ENCODE measurements around the gene SLC38A3.
A peak's percentile ranks its signal among the peaks of the same experiment; 100 is the strongest.
"Not testable (repeated sequence)": the region's sequence is repeated elsewhere in the genome, so short reads cannot be mapped to it uniquely, and the experiment has no call there.

The SLC38A3 gene

GRCh38 chr3:50261505-50261904, 56.4 kb downstream of the SLC38A3 start:
- Histone ChIP-seq H3K9me3 (ENCODE audit: control insufficient read depth, low read length) (no peaks in the 10 kb centered on the region), H3K27ac (ENCODE audit: low read length, poor library complexity, severe bottlenecking) (peak overlapping the region; percentile 91), H2AK5ac (ENCODE audit: low read length, severe bottlenecking) (peak overlapping the region; percentile 94), H4K91ac (ENCODE audit: low read length) (peak overlapping the region; percentile 34), H2BK15ac (ENCODE audit: low read depth, poor library complexity, severe bottlenecking) (peak overlapping the region; percentile 31), H2BK5ac (ENCODE audit: low read depth, low read length, poor library complexity, severe bottlenecking) (no peak overlapping the region), H3K14ac (ENCODE audit: low read length in 2 of 2) (no peak overlapping the region), H3K4me2 (ENCODE audit: low read length, poor library complexity, severe bottlenecking) (no peak overlapping the region), H3K18ac (ENCODE audit: low read depth in 1 of 2, low read length in 2 of 2) (peak overlapping the region; percentile 18 to 23), H3K36me3 (ENCODE audit: control insufficient read depth in 1 of 2, insufficient read depth in 2 of 2, low read depth in 1 of 2, low read length in 2 of 2) (peaks cover 30 to 33% of the 10 kb centered on the region in 2 experiments), H3K23ac (ENCODE audit: low read length in 2 of 2) (no peak overlapping the region), H3K27me3 (ENCODE audit: control insufficient read depth in 1 of 2, insufficient read depth in 1 of 2, low read length in 2 of 2) (no peaks in the 10 kb centered on the region), H3K4me1 (ENCODE audit: control insufficient read depth, insufficient read depth, low read depth, low read length) (peaks cover 58% of the 10 kb centered on the region), H3K4ac (ENCODE audit: low read depth in 1 of 2, low read length in 2 of 2) (peak overlapping the region; percentile 5 to 57), H2AFZ (ENCODE audit: low read depth, low read length) (no peak overlapping the region), H2BK120ac (ENCODE audit: low read depth, low read length) (peak overlapping the region; percentile 13), H4K8ac (ENCODE audit: low read length) (peak overlapping the region; percentile 76), H2BK12ac (ENCODE audit: low read length in 2 of 2) (peak overlapping the region; percentile 59 to 80), H3K79me1 (replicated peaks; ENCODE audit: low read length, poor library complexity, severe bottlenecking) (peaks cover 14% of the 10 kb centered on the region), H3K4me3 (ENCODE audit: insufficient read depth in 1 of 2, low read depth in 1 of 2, low read length in 2 of 2) (peak overlapping the region in 1 of 2 experiments; percentile 78), H3K9ac (ENCODE audit: low read length) (peak overlapping the region; percentile 91)
- no peak for DNase-seq
- 67% methylated on average over 2 of the region's 2 CpGs for WGBS

DNA sequence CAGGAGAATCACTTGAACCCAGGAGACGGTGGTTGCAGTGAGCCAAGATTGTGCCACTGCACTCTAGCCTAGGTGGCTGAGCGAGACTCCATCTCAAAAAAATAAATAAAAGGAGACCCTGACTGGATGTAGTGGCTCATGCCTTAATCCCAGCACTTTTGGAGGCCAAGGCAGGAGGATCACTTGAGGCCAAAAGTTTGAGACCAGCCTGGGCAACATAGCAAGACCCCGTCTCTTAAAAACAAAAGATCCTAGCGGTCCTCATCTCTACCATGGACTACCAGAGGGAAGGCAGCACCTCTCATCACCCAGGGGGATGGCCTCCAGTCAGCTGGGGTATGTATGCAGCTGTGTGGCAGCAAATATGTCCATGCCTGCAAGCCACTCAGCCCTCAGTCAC, 57.1 kb downstream of the SLC38A3 start:
- not testable (repeated sequence) for H3K18ac ChIP-seq (ENCODE audit: low read depth in 1 of 2, low read length in 2 of 2); H3K14ac ChIP-seq (ENCODE audit: low read length in 2 of 2); H3K4me2 ChIP-seq (ENCODE audit: low read length, poor library complexity, severe bottlenecking); H3K4ac ChIP-seq (ENCODE audit: low read depth in 1 of 2, low read length in 2 of 2); H2AFZ ChIP-seq (ENCODE audit: low read depth, low read length); H2BK15ac ChIP-seq (ENCODE audit: low read depth, poor library complexity, severe bottlenecking); H3K9me3 ChIP-seq (ENCODE audit: control insufficient read depth, low read length); H3K27ac ChIP-seq (ENCODE audit: low read length, poor library complexity, severe bottlenecking); H2BK120ac ChIP-seq (ENCODE audit: low read depth, low read length); H2AK5ac ChIP-seq (ENCODE audit: low read length, severe bottlenecking); H3K27me3 ChIP-seq (ENCODE audit: control insufficient read depth in 1 of 2, insufficient read depth in 1 of 2, low read length in 2 of 2); H4K91ac ChIP-seq (ENCODE audit: low read length); H3K23ac ChIP-seq (ENCODE audit: low read length in 2 of 2); DNase-seq; H3K9ac ChIP-seq (ENCODE audit: low read length); H3K4me3 ChIP-seq (ENCODE audit: insufficient read depth in 1 of 2, low read depth in 1 of 2, low read length in 2 of 2); H4K8ac ChIP-seq (ENCODE audit: low read length); H2BK5ac ChIP-seq (ENCODE audit: low read depth, low read length, poor library complexity, severe bottlenecking)
- Histone ChIP-seq H3K79me1 (replicated peaks; ENCODE audit: low read length, poor library complexity, severe bottlenecking) (peaks cover 10% of the 10 kb centered on the region), H2BK12ac (ENCODE audit: low read length in 2 of 2) (peak overlapping the region in 1 of 2 experiments; percentile 12), H3K4me1 (ENCODE audit: control insufficient read depth, insufficient read depth, low read depth, low read length) (peaks cover 65% of the 10 kb centered on the region), H3K36me3 (ENCODE audit: control insufficient read depth in 1 of 2, insufficient read depth in 2 of 2, low read depth in 1 of 2, low read length in 2 of 2) (peaks cover 23 to 26% of the 10 kb centered on the region in 2 experiments)
- 93% methylated on average over 3 of the region's 4 CpGs for WGBS

- H3K4me2 ChIP-seq (ENCODE audit: low read length, poor library complexity, severe bottlenecking): no peak overlapping the region
- WGBS: 95% methylated on average over 7 of the region's 7 CpGs
- H3K9me3 ChIP-seq (ENCODE audit: control insufficient read depth, low read length): no peaks in the 10 kb centered on the region
- no peak overlapping the region for H2BK120ac ChIP-seq (ENCODE audit: low read depth, low read length)
- peak overlapping the region in 1 of 2 experiments; percentile 10 for H2BK12ac ChIP-seq (ENCODE audit: low read length in 2 of 2)
- peaks cover 69% of the 10 kb centered on the region for H3K4me1 ChIP-seq (ENCODE audit: control insufficient read depth, insufficient read depth, low read depth, low read length)
- H2AK5ac ChIP-seq (ENCODE audit: low read length, severe bottlenecking): peak overlapping the region; percentile 43
- no peak overlapping the region for H3K4me3 ChIP-seq (ENCODE audit: insufficient read depth in 1 of 2, low read depth in 1 of 2, low read length in 2 of 2)
- H4K91ac ChIP-seq (ENCODE audit: low read length): no peak overlapping the region
- no peak overlapping the region for H4K8ac ChIP-seq (ENCODE audit: low read length)
- peaks cover 9% of the 10 kb centered on the region for H3K79me1 ChIP-seq (replicated peaks; ENCODE audit: low read length, poor library complexity, severe bottlenecking)
- H3K14ac ChIP-seq (ENCODE audit: low read length in 2 of 2): no peak overlapping the region
- no peak overlapping the region for H3K4ac ChIP-seq (ENCODE audit: low read depth in 1 of 2, low read length in 2 of 2)
- H3K36me3 ChIP-seq (ENCODE audit: control insufficient read depth in 1 of 2, insufficient read depth in 2 of 2, low read depth in 1 of 2, low read length in 2 of 2): peaks cover 19 to 20% of the 10 kb centered on the region in 2 experiments
- no peak overlapping the region for H3K27ac ChIP-seq (ENCODE audit: low read length, poor library complexity, severe bottlenecking)
- no peak overlapping the region for H2BK5ac ChIP-seq (ENCODE audit: low read depth, low read length, poor library complexity, severe bottlenecking)
- no peak overlapping the region for H2BK15ac ChIP-seq (ENCODE audit: low read depth, poor library complexity, severe bottlenecking)
- no peak for DNase-seq
- H2AFZ ChIP-seq (ENCODE audit: low read depth, low read length): no peak overlapping the region
- H3K27me3 ChIP-seq (ENCODE audit: control insufficient read depth in 1 of 2, insufficient read depth in 1 of 2, low read length in 2 of 2): no peaks in the 10 kb centered on the region
- no peak overlapping the region for H3K23ac ChIP-seq (ENCODE audit: low read length in 2 of 2)
- H3K9ac ChIP-seq (ENCODE audit: low read length): no peak overlapping the region
- H3K18ac ChIP-seq (ENCODE audit: low read depth in 1 of 2, low read length in 2 of 2): no peak overlapping the region
These were observed 57.7 kb downstream of the SLC38A3 start for GRCh38 chr3:50262778-50263177.

GRCh38 chr3:50263478-50264382, 58.7 kb downstream of the SLC38A3 start:
- H3K4ac ChIP-seq (ENCODE audit: low read depth in 1 of 2, low read length in 2 of 2): peak overlapping the region; percentile 8 to 84
- H3K27me3 ChIP-seq (ENCODE audit: control insufficient read depth in 1 of 2, insufficient read depth in 1 of 2, low read length in 2 of 2): no peaks in the 10 kb centered on the region
- H3K27ac ChIP-seq (ENCODE audit: low read length, poor library complexity, severe bottlenecking): peak overlapping the region; percentile 92
- no peak for DNase-seq
- peaks cover 6% of the 10 kb centered on the region for H3K79me1 ChIP-seq (replicated peaks; ENCODE audit: low read length, poor library complexity, severe bottlenecking)
- H3K4me3 ChIP-seq (ENCODE audit: insufficient read depth in 1 of 2, low read depth in 1 of 2, low read length in 2 of 2): peak overlapping the region in 1 of 2 experiments; percentile 51
- peak overlapping the region; percentile 85 for H4K91ac ChIP-seq (ENCODE audit: low read length)
- H3K18ac ChIP-seq (ENCODE audit: low read depth in 1 of 2, low read length in 2 of 2): peak overlapping the region; percentile 71 to 88
- H4K8ac ChIP-seq (ENCODE audit: low read length): peak overlapping the region; percentile 74
- peak overlapping the region; percentile 74 for H2BK120ac ChIP-seq (ENCODE audit: low read depth, low read length)
- peaks cover 9 to 11% of the 10 kb centered on the region in 2 experiments for H3K36me3 ChIP-seq (ENCODE audit: control insufficient read depth in 1 of 2, insufficient read depth in 2 of 2, low read depth in 1 of 2, low read length in 2 of 2)
- no peak overlapping the region for H3K23ac ChIP-seq (ENCODE audit: low read length in 2 of 2)
- peak overlapping the region; percentile 66 for H2BK5ac ChIP-seq (ENCODE audit: low read depth, low read length, poor library complexity, severe bottlenecking)
- H3K4me1 ChIP-seq (ENCODE audit: control insufficient read depth, insufficient read depth, low read depth, low read length): peaks cover 76% of the 10 kb centered on the region
- H3K4me2 ChIP-seq (ENCODE audit: low read length, poor library complexity, severe bottlenecking): no peak overlapping the region
- peak overlapping the region; percentile 57 to 91 for H2BK12ac ChIP-seq (ENCODE audit: low read length in 2 of 2)
- peak overlapping the region; percentile 90 for H2AK5ac ChIP-seq (ENCODE audit: low read length, severe bottlenecking)
- H3K14ac ChIP-seq (ENCODE audit: low read length in 2 of 2): peak overlapping the region in 1 of 2 experiments; percentile 14
- no peak overlapping the region for H2AFZ ChIP-seq (ENCODE audit: low read depth, low read length)
- H3K9ac ChIP-seq (ENCODE audit: low read length): peak overlapping the region; percentile 22
- H3K9me3 ChIP-seq (ENCODE audit: control insufficient read depth, low read length): no peaks in the 10 kb centered on the region
- 43% methylated on average over 3 of the region's 6 CpGs for WGBS
- peak overlapping the region; percentile 82 for H2BK15ac ChIP-seq (ENCODE audit: low read depth, poor library complexity, severe bottlenecking)

Data from mesenchymal stem cell (in vitro differentiated cells and primary cell).